ENCODE results near the gene SS18L1.

DNA sequence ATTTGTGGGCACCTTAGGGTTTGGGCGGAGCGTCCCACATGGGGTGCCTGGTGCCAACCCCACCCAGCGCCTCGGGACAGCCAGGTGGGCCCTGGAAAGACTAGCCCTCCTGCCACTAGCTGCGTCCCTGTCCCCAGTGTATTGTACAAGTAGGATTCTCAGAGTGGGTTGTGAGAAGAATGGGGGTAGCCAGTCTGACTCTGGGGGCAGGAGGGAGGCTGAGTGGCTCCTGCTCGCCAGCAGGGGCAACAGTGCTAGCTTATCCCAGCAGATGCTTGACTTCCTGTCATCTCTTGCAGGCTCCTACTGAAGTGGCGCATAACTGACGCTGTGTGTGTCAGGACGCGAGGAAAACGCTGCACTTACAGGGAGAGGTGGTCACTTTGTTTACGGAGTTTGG, 9.7 kb upstream of the SS18L1 start:
- TF ChIP-seq, protein P1, sequence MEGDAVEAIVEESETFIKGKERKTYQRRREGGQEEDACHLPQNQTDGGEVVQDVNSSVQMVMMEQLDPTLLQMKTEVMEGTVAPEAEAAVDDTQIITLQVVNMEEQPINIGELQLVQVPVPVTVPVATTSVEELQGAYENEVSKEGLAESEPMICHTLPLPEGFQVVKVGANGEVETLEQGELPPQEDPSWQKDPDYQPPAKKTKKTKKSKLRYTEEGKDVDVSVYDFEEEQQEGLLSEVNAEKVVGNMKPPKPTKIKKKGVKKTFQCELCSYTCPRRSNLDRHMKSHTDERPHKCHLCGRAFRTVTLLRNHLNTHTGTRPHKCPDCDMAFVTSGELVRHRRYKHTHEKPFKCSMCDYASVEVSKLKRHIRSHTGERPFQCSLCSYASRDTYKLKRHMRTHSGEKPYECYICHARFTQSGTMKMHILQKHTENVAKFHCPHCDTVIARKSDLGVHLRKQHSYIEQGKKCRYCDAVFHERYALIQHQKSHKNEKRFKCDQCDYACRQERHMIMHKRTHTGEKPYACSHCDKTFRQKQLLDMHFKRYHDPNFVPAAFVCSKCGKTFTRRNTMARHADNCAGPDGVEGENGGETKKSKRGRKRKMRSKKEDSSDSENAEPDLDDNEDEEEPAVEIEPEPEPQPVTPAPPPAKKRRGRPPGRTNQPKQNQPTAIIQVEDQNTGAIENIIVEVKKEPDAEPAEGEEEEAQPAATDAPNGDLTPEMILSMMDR (conservative IDR thresholded peaks at IDR 0.05), result no peak
- no peak for TF ChIP-seq EZH2 (IDR thresholded peaks at IDR 0.05; ENCODE audit: low read depth)
